NOMO-1 (cell line): Measurements from ENCODE around the gene DDX20.
"Not testable (repeated sequence)": the region's sequence is repeated elsewhere in the genome, so short reads cannot be mapped to it uniquely, and the experiment has no call there.

ENCODE experiments used
- DNase-seq, 2 experiments: peaks; one replicate each; lab custom pipeline; 2025; ENCODE audit not compliant: unreplicated experiment in 2 of 2; lab: John Stamatoyannopoulos, UW

Gene DDX20

GRCh38 chr1:111733183-111733991 is 22.3 kb upstream of the DDX20 start:
- DNase-seq: peak; percentile 79 to 93

- peak; percentile 51 to 71 for DNase-seq
Measured at GRCh38 chr1:111733992-111734341, 21.7 kb upstream of the DDX20 start.

DNA sequence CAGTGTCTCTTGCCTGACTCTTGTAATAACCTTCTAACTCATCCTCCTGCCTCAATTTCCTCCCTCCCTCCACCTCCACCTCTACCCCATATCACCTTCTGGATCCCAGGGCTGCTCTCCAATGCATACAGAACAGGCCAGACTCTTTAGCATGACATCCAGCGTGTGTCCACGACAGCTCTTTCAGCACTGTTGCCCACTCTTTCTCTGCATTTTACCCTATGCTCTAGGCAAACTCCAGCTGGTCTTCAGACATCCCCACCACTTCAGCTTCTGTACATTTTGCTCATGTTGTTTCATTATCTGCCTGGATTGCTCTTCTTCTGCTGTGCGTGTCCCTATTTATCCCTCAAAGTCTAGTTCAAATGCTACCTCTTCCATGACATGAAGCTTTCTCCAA is 21.3 kb upstream of the DDX20 start:
- DNase-seq: no peak

GRCh38 chr1:111734856-111735255 is 20.8 kb upstream of the DDX20 start:
- DNase-seq: no peak

DNA sequence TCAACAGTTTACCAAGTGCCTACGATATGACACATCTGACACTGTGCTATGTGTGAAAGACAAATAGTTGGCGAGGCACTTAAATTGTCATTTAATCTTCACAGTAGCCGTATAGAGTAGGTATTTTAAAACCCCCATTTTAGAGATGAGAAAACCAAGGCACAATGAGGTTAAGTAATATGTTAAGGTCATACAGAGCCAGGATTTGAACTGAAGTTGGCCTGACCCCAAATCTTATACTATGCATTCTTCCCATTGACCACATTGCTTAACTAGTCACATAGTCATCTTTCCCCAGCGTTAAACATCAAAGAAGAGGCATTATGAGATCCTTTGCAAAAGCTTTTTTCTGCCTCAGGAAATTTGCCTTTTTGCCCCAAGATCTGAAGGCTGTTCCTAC is 20.4 kb upstream of the DDX20 start:
- DNase-seq: no peak

GRCh38 chr1:111735858-111736544 is 19.7 kb upstream of the DDX20 start:
- DNase-seq: no peak

GRCh38 chr1:111736548-111737215 is 19.0 kb upstream of the DDX20 start:
- DNase-seq: no peak

GRCh38 chr1:111737216-111738132 is 18.2 kb upstream of the DDX20 start:
- DNase-seq: no peak

DNA sequence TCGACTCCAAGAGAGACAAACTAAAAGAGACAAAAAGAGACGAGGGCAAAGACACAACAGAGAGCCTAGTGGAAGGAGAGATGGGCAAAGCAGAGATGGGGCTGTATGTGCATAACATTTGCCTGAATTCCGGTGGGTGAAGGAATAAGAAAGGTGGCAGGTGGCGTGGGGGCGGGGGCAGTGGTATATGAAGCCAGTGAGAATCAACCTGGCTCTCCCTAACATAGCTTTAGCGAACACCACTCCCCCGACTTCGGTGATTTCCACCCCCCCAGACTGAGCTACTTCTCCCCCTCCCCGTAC is 17.6 kb upstream of the DDX20 start:
- no peak for DNase-seq

DNA sequence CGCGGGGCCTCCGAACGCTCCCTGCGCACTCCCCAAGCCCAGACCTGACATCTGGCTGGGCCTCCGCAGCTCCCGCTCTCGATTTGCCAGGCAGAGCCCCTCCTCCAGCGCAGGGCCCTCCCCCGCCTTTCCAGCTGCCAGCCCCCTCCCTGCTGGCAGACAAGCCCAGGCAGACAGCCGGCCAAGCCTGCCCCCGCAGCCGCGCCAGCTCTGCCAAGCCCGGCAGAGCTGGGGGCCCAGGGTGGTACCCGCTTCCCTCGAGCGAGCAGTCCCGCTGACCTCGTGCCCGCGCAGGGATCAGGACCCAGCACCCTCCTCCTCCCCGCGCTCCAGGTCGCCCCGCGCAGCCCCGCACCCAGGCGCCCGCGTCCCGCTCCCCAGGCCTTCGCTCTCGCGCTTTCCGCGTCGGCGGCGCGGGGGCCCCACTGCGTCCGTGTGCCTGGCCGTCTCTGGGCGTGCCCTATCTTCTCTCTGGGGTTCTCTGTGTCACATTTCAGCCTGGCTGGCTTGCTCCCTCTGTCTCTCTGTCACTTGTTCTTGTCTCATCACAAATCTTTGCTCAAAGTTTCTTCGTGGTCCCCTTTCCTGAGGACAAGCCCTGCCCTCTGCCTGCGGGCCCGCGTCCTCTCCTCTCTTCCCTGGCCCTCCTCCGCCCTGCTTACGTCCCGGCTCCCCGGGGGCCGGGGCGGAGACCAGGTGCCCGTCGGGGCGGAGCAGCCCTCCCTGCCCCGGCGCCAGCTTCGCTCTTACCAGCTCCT is 17.1 kb upstream of the DDX20 start:
- DNase-seq: peak; percentile 36 to 76

DNA sequence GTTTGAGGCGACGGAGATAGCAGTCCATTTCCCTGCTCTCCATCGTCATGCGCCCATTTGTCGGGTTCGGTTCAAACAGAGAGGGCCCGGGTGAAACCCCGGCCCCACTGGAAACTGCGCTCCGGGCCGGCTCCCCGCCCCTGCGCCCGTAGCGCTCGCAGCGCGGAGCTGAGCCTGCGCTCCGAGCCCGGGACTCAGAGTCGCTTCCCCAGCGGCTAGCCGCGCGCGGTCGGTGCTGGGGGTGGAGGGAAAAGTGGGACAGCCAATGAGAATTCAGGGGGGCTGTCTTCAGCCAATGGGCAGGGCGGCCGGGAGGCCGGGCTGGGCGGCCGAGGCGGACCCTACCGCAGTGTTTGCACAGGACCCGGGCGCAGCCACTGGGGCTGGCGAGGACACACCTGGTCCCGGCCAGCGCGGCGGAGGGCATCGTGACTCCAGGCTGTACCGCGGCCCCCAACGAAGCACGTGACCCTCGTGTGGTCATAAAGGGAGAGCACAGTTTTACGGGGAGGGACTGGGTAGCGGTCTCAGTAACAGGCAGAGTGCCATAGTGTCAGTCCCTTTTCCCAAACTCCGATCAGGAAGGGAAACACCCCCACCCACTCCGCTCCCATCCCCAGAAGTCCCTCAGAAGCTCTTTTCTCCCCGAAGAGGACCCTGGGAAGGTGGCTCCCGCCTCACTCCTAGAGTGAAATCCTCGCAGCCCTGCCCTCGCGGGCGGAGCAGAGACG is 16.3 kb upstream of the DDX20 start, which contains the start of gene INKA2:
INKA2 (minus strand) TSS at position 202 of the 731 bp plus-strand sequence; CDS start at position 49, 153 bp downstream.
- peak; percentile 78 to 81 for DNase-seq

- DNase-seq: no peak
Measured at GRCh38 chr1:111739925-111740765, 15.6 kb upstream of the DDX20 start.

GRCh38 chr1:111742292-111742691 is 13.4 kb upstream of the DDX20 start:
- DNase-seq: not testable (repeated sequence)

DNA sequence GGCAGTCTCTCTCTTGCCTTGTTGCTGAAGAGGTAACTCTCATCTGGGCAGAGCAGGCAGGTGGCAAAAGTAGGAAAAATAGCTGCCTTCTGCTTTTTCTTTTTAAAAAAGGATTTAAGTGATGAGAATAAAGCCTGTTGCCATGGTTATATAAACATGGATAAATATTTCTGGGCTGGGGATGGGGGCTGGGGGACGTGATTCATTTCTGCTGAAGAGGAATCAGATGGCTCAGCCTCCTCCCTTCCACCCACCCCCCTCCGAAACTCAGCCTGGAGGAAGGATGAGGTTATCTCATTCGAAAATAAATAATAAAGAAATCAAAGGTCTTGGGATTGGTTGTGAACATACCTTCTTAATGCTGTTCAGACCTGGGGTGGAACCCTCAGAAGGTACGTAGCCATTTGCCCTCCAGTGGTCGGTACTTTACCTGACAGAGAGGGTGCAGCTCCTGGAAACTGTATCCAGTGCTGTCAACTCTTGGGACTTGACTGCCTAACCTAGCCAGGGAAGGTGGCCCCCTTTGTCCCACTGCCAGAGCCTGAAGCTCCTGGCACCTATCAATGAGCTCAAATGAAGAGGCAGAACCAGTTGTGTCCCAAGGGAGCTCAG is 12.7 kb upstream of the DDX20 start:
- DNase-seq: no peak

DNA sequence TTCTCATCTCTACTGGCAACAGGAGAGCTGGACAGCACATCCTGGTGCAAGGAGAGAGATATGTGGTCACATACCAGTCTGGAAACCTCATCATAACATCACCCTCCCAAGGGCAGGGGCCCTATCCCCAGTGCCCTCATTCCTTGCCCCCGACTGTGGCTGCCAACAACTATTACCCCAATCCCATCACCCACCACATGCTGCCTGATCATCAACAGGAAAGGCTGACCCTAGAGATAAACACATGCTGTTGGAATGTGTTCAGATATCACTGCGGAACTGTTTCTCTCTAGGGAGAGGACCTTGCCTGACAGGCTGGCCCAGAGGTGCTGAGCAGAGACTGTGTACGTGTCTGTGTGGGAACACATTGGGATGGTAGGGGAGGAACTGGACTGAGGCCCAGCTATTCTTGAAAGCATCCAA is 12.0 kb upstream of the DDX20 start:
- DNase-seq: no peak

DNA sequence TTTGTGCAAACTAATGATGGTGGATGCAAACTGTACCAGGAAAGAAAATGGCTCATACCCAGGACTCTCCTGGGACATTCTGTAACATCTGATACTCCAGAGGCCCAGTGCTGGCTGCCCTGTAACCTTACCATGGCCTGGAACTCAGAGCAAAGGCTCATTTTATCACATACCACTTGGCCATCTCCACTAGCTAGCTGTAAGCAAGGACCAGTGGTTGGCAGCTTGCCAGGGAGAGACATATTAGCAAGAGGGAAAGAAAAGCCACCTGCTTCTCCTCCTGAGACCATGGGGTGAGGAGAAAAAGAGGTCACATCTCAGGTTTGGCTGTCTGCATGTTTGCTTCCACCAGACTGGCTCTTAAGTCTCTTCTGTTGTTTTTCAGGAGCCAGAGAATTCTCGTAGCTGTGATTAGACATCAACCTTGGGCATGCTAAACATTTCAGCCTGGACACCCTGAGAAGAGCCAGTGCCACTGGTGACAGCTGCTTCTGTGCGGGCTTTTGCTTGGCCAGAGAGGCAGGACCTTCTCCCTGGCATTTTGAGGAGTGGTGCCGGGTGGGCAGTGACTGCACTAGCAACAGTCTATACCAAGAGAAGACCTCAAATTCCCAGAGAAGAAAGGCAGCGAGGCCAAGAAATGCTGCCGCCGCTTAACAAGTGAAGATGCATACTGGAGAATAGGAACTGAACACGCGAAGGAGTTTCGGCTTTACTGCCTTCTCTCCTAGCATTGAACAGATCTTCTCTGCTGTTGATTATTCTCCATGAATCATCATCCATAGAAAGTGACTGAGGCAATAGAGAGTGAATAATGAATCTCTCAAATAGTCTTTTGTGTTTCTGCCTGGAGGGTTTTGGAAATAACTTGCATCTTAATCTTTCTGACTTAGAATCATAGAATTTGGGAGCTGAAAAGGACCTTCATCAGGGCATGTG is 9.8 kb upstream of the DDX20 start:
- no peak for DNase-seq

- no peak for DNase-seq
Measured at GRCh38 chr1:111746614-111746999, 9.1 kb upstream of the DDX20 start.
